HepG2 (cell line): ENCODE data around the gene SYNE1. TPM values are rescaled to one million over a fixed set of nuclear protein-coding genes. Genes with fewer than 3 reads are reported as not detected.

Experiments
- CCDC6 ChIP-seq: sonication (generic); formaldehyde crosslinking; IDR thresholded peaks from 2 replicates; pipeline ENCODE4 v1.8.1; 2022; ENCODE audit warnings: mild to moderate bottlenecking, missing genetic modification reagents, moderate library complexity
- CREB1 ChIP-seq, 2 experiments: fragments of 450-650 bp in 1 of 2; IDR thresholded peaks; 2 replicates each; pipeline ENCODE4 v1.6.1; 2016 to 2017; ENCODE audit warnings: control low read depth in 1 of 2, mild to moderate bottlenecking in 1 of 2, missing compliant biosample characterization in 1 of 2, missing genetic modification characterization in 1 of 2
- FOXK1 ChIP-seq: sonication (generic); formaldehyde crosslinking; IDR thresholded peaks from 2 replicates; pipeline ENCODE4 v1.4.0; 2020; ENCODE audit warnings: low read depth, missing genetic modification reagents, borderline replicate concordance
- KAT2B ChIP-seq: fragments of 150-350 bp; IDR thresholded peaks from 2 replicates; pipeline ENCODE4 v1.6.1; 2014; ENCODE audit warnings: low read depth, low read length, borderline replicate concordance
- KAT7 ChIP-seq: IDR thresholded peaks from 2 replicates; pipeline ENCODE4 v1.6.1; 2018; ENCODE audit warnings: borderline replicate concordance, missing compliant biosample characterization
- KLF16 ChIP-seq, 2 experiments: sonication (generic) in 1 of 2; formaldehyde crosslinking in 1 of 2; IDR thresholded peaks; 2 replicates each; pipeline versions ENCODE4 v1.6.1 to v1.8.0; 2016 to 2023; ENCODE audit warnings: missing genetic modification reagents in 2 of 2, missing compliant biosample characterization in 1 of 2
- RAD51 ChIP-seq: fragments of 450-650 bp; IDR thresholded peaks from 2 replicates; pipeline ENCODE4 v1.6.1; 2016; ENCODE audit warnings: borderline replicate concordance
- SETDB1 ChIP-seq: sonication (generic); formaldehyde crosslinking; IDR thresholded peaks from 2 replicates; pipeline ENCODE4 v1.5.1; 2020; ENCODE audit warnings: missing genetic modification reagents, mild to moderate bottlenecking, borderline replicate concordance
- TAF1 ChIP-seq: sonication (generic); formaldehyde crosslinking; IDR thresholded peaks from 2 replicates; pipeline ENCODE4 v1.4.0; 2020; ENCODE audit warnings: missing genetic modification reagents
- ZFAT ChIP-seq: sonication (generic); formaldehyde crosslinking; conservative IDR thresholded peaks from 2 replicates; pipeline ENCODE4 v1.8.1; 2023; ENCODE audit warnings: missing genetic modification reagents, inconsistent platforms
- ZNF777 ChIP-seq: sonication (generic); formaldehyde crosslinking; IDR thresholded peaks from 2 replicates; pipeline ENCODE4 v1.4.0; 2020; ENCODE audit warnings: missing genetic modification reagents
- ZSCAN5A ChIP-seq: sonication (generic); formaldehyde crosslinking; IDR thresholded peaks from 2 replicates; pipeline ENCODE4 v1.8.0; 2022; ENCODE audit warnings: mild to moderate bottlenecking, missing genetic modification reagents, borderline replicate concordance
- polyA plus RNA-seq, 8 experiments: library from polyadenylated mRNA; depleted of rRNA in 3 of 8; stranded (reverse) in 7 of 8; unstranded in 1 of 8; fragments of >200 nt; fragmentation: Illumina TruSeq in 4 of 8; extraction: Trizol in 4 of 8; gene quantifications; 2 replicates each; pipeline versions ENCODE4 v1.2.1 to v1.2.3, GENCODE V29; 2011 to 2016; ENCODE audit warnings: low read depth in 4 of 8, missing spikeins in 1 of 8, mixed read lengths in 1 of 8; ENCODE audit not compliant: insufficient read depth in 1 of 8
- total RNA-seq, 5 experiments: library from RNA; depleted of rRNA; stranded (reverse); fragments of >200 nt; fragmentation: Illumina TruSeq; extraction: Trizol; gene quantifications; 2 replicates each; pipeline ENCODE4 v1.2.3, GENCODE V29; 2016; ENCODE audit warnings: low read depth in 1 of 5
- TF ChIP-seq, protein P1 (sequence below), 2 experiments: fragments of 450-650 bp in 1 of 2; sonication (generic) in 1 of 2; formaldehyde crosslinking; IDR thresholded peaks; 2 replicates each; pipeline versions ENCODE4 v1.5.0 to v1.8.0; 2020 to 2022; ENCODE audit warnings: mild to moderate bottlenecking in 1 of 2, missing genetic modification reagents in 1 of 2
- TF ChIP-seq, protein P2 (sequence below): sonication (generic); formaldehyde crosslinking; IDR thresholded peaks from 2 replicates; pipeline ENCODE4 v1.8.1; 2023; ENCODE audit warnings: missing genetic modification reagents, inconsistent platforms, borderline replicate concordance
- TF ChIP-seq, protein P3 (sequence below): sonication (generic); formaldehyde crosslinking; IDR thresholded peaks from 2 replicates; pipeline ENCODE4 v1.5.1; 2020; ENCODE audit warnings: missing genetic modification reagents, mild to moderate bottlenecking, borderline replicate concordance

Gene SYNE1
- total and polyA plus RNA-seq, 2 of the 13 experiments (the other 11 are each of a cell fraction or from before 2014, with no cell fraction given), result 5.5 to 15.9 TPM

GRCh38 chr6:152170702-152171667 lies 466.2 kb downstream of the SYNE1 start (continued):
- TF ChIP-seq KAT2B, result no peak
- TF ChIP-seq FOXK1, result peak; percentile 24; the same call in 1 of the 2 replicates
- TF ChIP-seq SETDB1 (CRISPR knock-in tag), result 0 out of 2 replicates have a peak, but pooled peaks have one; percentile 24
- no peak for TF ChIP-seq ZNF777 (CRISPR knock-in tag)
- TF ChIP-seq KAT7, result no peak; the same call in 1 of the 2 replicates
- TF ChIP-seq ZSCAN5A (CRISPR knock-in tag), result peak; percentile 73; the same call in 1 of the 2 replicates
- TF ChIP-seq KLF16 (CRISPR knock-in tag; IDR thresholded peaks at IDR 0.05), result peak in 1 of 2 experiments; percentile 30; a peak in 1 of 4 replicates
- TF ChIP-seq, protein P1, sequence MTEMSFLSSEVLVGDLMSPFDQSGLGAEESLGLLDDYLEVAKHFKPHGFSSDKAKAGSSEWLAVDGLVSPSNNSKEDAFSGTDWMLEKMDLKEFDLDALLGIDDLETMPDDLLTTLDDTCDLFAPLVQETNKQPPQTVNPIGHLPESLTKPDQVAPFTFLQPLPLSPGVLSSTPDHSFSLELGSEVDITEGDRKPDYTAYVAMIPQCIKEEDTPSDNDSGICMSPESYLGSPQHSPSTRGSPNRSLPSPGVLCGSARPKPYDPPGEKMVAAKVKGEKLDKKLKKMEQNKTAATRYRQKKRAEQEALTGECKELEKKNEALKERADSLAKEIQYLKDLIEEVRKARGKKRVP (CRISPR knock-in tag; IDR thresholded peaks at IDR 0.05), result peak in 1 of 2 experiments; percentile 61; a peak in 1 of 4 replicates
- TF ChIP-seq CCDC6, result no peak
- no peak for TF ChIP-seq CREB1 (IDR thresholded peaks at IDR 0.05)
- TF ChIP-seq CREB1 (CRISPR knock-in tag; IDR thresholded peaks at IDR 0.05), result peak; percentile 48; the same call in 1 of the 2 replicates
- TF ChIP-seq, protein P2, sequence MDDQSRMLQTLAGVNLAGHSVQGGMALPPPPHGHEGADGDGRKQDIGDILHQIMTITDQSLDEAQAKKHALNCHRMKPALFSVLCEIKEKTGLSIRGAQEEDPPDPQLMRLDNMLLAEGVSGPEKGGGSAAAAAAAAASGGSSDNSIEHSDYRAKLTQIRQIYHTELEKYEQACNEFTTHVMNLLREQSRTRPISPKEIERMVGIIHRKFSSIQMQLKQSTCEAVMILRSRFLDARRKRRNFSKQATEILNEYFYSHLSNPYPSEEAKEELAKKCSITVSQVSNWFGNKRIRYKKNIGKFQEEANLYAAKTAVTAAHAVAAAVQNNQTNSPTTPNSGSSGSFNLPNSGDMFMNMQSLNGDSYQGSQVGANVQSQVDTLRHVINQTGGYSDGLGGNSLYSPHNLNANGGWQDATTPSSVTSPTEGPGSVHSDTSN (CRISPR knock-in tag), result no peak
- TF ChIP-seq, protein P3, sequence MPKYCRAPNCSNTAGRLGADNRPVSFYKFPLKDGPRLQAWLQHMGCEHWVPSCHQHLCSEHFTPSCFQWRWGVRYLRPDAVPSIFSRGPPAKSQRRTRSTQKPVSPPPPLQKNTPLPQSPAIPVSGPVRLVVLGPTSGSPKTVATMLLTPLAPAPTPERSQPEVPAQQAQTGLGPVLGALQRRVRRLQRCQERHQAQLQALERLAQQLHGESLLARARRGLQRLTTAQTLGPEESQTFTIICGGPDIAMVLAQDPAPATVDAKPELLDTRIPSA, result no peak
- no peak for TF ChIP-seq TAF1 (CRISPR knock-in tag)
- TF ChIP-seq ZFAT (CRISPR knock-in tag), result no peak
- TF ChIP-seq RAD51, result no peak
